Measurements from ENCODE around the gene FBXO7. TPM values are rescaled to one million over a fixed set of nuclear protein-coding genes. Genes with fewer than 3 reads are reported as not detected.

Gene FBXO7
- 40.3 and 49.3 TPM in 2 replicates for total RNA-seq

GRCh38 chr22:32474635-32475467, at the start of gene FBXO7:
Gene FBXO7 (plus strand): TSS chr22:32474811. CDS start chr22:32475003, 192 bp downstream.

Other genes starting within 250 kb of the FBXO7 start
- not detected in 2 replicates for gene SLC5A4, start 219.5 kb upstream of the FBXO7 start, total RNA-seq
- not detected in 2 replicates for gene RFPL3, start 116.9 kb upstream of the FBXO7 start, total RNA-seq
- 99.5 and 162 TPM in 2 replicates for gene RTCB, start 62.6 kb upstream of the FBXO7 start, total RNA-seq
- not detected in 2 replicates for gene BPIFC, start 10.4 kb upstream of the FBXO7 start, total RNA-seq

Measured in regular cardiac myocyte (primary cell).